Skeletal muscle satellite cell (primary cell): Measurements from ENCODE around the gene YWHAQ.
"Not testable (repeated sequence)": the region's sequence is repeated elsewhere in the genome, so short reads cannot be mapped to it uniquely, and the experiment has no call there.

Experiments used
- H3K27me3 ChIP-seq: 2 replicates; pipeline ENCODE4 v1.7.0; 2013; ENCODE audit warnings: low read length; ENCODE audit not compliant: control insufficient read depth, insufficient read depth
- H3K36me3 ChIP-seq: 2 replicates; pipeline ENCODE4 v1.7.0; 2013; ENCODE audit warnings: mild to moderate bottlenecking, control low read depth, low read length; ENCODE audit not compliant: insufficient read depth
- H3K4me1 ChIP-seq: 2 replicates; pipeline ENCODE4 v1.7.0; 2013; ENCODE audit warnings: low read length; ENCODE audit not compliant: control insufficient read depth, insufficient read depth
- H3K4me2 ChIP-seq: 2 replicates; pipeline ENCODE4 v1.7.0; 2013; ENCODE audit warnings: mild to moderate bottlenecking, low read length
- H3K4me3 ChIP-seq: 2 replicates; pipeline ENCODE4 v1.7.0; 2013; ENCODE audit warnings: low read length
- H3K9ac ChIP-seq: 2 replicates; pipeline ENCODE4 v1.7.0; 2013; ENCODE audit warnings: mild to moderate bottlenecking, low read depth, low read length, moderate library complexity
- H3K9me3 ChIP-seq: replicated peaks from 2 replicates; pipeline ENCODE4 v1.7.0; 2013; ENCODE audit warnings: mild to moderate bottlenecking, control low read depth, low read length

The YWHAQ gene

GRCh38 chr2:9555297-9556120 is 75.3 kb downstream of the YWHAQ start, which contains the start of gene ADAM17:
ADAM17 (minus strand) TSS chr2:9555830; CDS start chr2:9555605, 225 bp downstream.
- Histone ChIP-seq H3K27me3 (no peaks in the 10 kb centered on the region), H3K9me3 (no peaks in the 10 kb centered on the region), H3K4me1 (peaks cover 38% of the 10 kb centered on the region), H3K36me3 (no peaks in the 10 kb centered on the region), H3K4me3 (peak within 1 kb of the TSS; percentile 96), H3K4me2 (peak within 1 kb of the TSS; percentile 92), H3K9ac (peak within 1 kb of the TSS; percentile 100)

- no peaks in the 10 kb centered on the region for H3K27me3 ChIP-seq
- peaks cover 38% of the 10 kb centered on the region for H3K4me1 ChIP-seq
- peak overlapping the region; percentile 96 for H3K4me3 ChIP-seq
- H3K9me3 ChIP-seq = no peaks in the 10 kb centered on the region
- peak overlapping the region; percentile 100 for H3K9ac ChIP-seq
- H3K36me3 ChIP-seq = no peaks in the 10 kb centered on the region
- H3K4me2 ChIP-seq = peak overlapping the region; percentile 92
Observed at GRCh38 chr2:9554921-9555296, 75.9 kb downstream of the YWHAQ start.

- Histone ChIP-seq H3K4me1 (peaks cover 44% of the 10 kb centered on the region), H3K9ac (peak overlapping the region; percentile 74)
Observed at GRCh38 chr2:9552219-9553178, 78.3 kb downstream of the YWHAQ start.

GRCh38 chr2:9550859-9551391 is 79.9 kb downstream of the YWHAQ start:
- H3K9ac ChIP-seq, H3K27me3 ChIP-seq, H3K9me3 ChIP-seq, H3K4me3 ChIP-seq, H3K36me3 ChIP-seq, H3K4me2 ChIP-seq: not testable (repeated sequence)
- H3K4me1 ChIP-seq = peaks cover 56% of the 10 kb centered on the region

More at GRCh38 chr2:9552219-9553178, 78.3 kb downstream of the YWHAQ start:
- Histone ChIP-seq H3K27me3 (no peaks in the 10 kb centered on the region), H3K4me3 (peak overlapping the region; percentile 52), H3K4me2 (peak overlapping the region; percentile 75), H3K9me3 (no peaks in the 10 kb centered on the region), H3K36me3 (no peaks in the 10 kb centered on the region)

- Histone ChIP-seq H3K4me1 (peaks cover 54% of the 10 kb centered on the region), H3K27me3 (no peaks in the 10 kb centered on the region), H3K4me2 (no peak overlapping the region), H3K4me3 (no peak overlapping the region), H3K9ac (no peak overlapping the region), H3K9me3 (no peaks in the 10 kb centered on the region), H3K36me3 (no peaks in the 10 kb centered on the region)
Observed at GRCh38 chr2:9549420-9549819, 81.4 kb downstream of the YWHAQ start.

GRCh38 chr2:9548506-9548905 is 82.3 kb downstream of the YWHAQ start:
- Histone ChIP-seq H3K36me3 (no peaks in the 10 kb centered on the region), H3K4me3 (no peak overlapping the region), H3K4me2 (peak overlapping the region; percentile 30), H3K9ac (no peak overlapping the region), H3K4me1 (peaks cover 47% of the 10 kb centered on the region), H3K9me3 (no peaks in the 10 kb centered on the region), H3K27me3 (no peaks in the 10 kb centered on the region)

- peak overlapping the region; percentile 61 for H3K9ac ChIP-seq
Observed at GRCh38 chr2:9547262-9547991, 83.4 kb downstream of the YWHAQ start.

GRCh38 chr2:9545502-9545901 is 85.3 kb downstream of the YWHAQ start:
- no peak overlapping the region for H3K4me3 ChIP-seq
- H3K4me1 ChIP-seq = peaks cover 28% of the 10 kb centered on the region
- H3K4me2 ChIP-seq = no peak overlapping the region
- H3K36me3 ChIP-seq = no peaks in the 10 kb centered on the region
- no peaks in the 10 kb centered on the region for H3K27me3 ChIP-seq
- H3K9me3 ChIP-seq = no peaks in the 10 kb centered on the region
- H3K9ac ChIP-seq = no peak overlapping the region

More at GRCh38 chr2:9547262-9547991, 83.4 kb downstream of the YWHAQ start:
- Histone ChIP-seq H3K36me3 (no peaks in the 10 kb centered on the region), H3K4me3 (no peak overlapping the region), H3K9me3 (no peaks in the 10 kb centered on the region), H3K4me1 (peaks cover 41% of the 10 kb centered on the region), H3K4me2 (peak overlapping the region; percentile 27), H3K27me3 (no peaks in the 10 kb centered on the region)

- Histone ChIP-seq H3K4me3 (no peak overlapping the region), H3K9ac (no peak overlapping the region), H3K36me3 (no peaks in the 10 kb centered on the region), H3K4me2 (no peak overlapping the region), H3K4me1 (peaks cover 39% of the 10 kb centered on the region), H3K27me3 (no peaks in the 10 kb centered on the region), H3K9me3 (no peaks in the 10 kb centered on the region)
Observed at GRCh38 chr2:9543557-9543956, 87.2 kb downstream of the YWHAQ start.

- H3K27me3 ChIP-seq = no peaks in the 10 kb centered on the region
- peaks cover 11% of the 10 kb centered on the region for H3K36me3 ChIP-seq
- no peak overlapping the region for H3K4me3 ChIP-seq
- H3K4me1 ChIP-seq = peaks cover 33% of the 10 kb centered on the region
- no peak overlapping the region for H3K4me2 ChIP-seq
- H3K9me3 ChIP-seq = no peaks in the 10 kb centered on the region
- peak overlapping the region; percentile 83 for H3K9ac ChIP-seq
Observed at GRCh38 chr2:9539531-9539930, 91.3 kb downstream of the YWHAQ start.
